ENCODE measurements around the gene SLC25A29.
"Not testable (repeated sequence)": the region's sequence is repeated elsewhere in the genome, so short reads cannot be mapped to it uniquely, and the experiment has no call there.

Gene SLC25A29

GRCh38 chr14:100330388-100330931 is 24.2 kb upstream of the SLC25A29 start:
- DNase-seq = no peak

DNA sequence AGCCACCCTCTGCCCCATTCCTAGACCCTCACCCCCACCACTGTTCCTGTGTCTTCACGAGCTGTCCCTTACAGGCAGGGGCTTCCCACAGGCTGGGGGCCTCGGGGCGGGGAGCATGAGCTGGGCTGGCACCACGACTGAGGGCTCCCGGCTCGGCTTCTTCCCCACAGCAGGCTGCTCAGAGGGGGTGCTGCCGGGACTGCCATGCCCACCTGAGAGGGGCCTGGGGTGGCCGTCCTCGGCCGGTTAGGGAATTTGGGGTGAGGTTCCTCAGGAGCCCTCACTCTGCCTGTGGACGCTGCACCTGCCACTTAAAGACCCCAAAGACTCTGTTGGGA is 23.7 kb upstream of the SLC25A29 start:
- DNase-seq = no peak

DNA sequence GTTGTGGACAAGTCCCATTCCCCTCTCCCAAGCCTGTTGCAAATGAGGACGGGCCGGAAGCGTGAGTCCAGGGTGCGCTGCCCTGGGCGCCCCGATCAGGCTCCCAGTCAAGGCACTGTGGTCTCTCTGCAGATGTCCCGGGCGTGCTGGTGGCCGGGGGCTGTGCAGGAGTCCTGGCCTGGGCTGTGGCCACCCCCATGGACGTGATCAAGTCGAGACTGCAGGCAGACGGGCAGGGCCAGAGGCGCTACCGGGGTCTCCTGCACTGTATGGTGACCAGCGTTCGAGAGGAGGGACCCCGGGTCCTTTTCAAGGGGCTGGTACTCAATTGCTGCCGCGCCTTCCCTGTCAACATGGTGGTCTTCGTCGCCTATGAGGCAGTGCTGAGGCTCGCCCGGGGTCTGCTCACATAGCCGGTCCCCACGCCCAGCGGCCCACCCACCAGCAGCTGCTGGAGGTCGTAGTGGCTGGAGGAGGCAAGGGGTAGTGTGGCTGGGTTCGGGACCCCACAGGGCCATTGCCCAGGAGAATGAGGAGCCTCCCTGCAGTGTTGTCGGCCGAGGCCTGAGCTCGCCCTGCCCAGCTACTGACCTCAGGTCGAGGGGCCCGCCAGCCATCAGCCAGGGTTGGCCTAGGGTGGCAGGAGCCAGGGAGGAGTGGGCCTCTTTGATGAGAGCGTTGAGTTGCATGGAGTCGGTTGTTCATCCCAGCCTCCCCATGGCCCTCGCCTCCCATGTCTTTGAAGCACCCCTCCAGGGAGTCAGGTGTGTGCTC is 23.2 kb upstream of the SLC25A29 start:
- DNase-seq = no peak

DNA sequence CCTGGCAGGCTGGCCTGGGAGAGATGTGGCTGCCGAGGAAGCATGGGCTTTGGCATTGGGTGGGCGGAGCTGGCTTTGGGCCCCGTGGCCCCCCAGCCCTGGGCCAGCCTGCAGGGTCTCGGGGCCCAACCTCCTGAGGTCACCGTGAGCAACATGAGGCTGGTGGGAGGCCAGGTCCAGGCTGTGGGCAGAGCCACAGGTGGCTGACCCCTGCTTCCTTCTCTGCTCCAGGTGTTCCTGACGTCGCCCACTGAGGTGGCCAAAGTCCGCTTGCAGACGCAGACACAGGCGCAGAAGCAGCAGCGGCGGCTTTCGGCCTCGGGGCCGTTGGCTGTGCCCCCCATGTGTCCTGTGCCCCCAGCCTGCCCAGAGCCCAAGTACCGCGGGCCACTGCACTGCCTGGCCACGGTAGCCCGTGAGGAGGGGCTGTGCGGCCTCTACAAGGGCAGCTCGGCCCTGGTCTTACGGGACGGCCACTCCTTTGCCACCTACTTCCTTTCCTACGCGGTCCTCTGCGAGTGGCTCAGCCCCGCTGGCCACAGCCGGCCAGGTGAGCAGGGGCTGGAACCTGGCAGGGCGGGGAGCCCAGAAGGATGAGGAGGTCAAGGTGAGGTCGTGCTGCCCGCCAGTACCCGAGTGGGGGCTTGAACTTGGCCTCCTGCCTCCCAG is 22.4 kb upstream of the SLC25A29 start:
- no peak for DNase-seq

DNA sequence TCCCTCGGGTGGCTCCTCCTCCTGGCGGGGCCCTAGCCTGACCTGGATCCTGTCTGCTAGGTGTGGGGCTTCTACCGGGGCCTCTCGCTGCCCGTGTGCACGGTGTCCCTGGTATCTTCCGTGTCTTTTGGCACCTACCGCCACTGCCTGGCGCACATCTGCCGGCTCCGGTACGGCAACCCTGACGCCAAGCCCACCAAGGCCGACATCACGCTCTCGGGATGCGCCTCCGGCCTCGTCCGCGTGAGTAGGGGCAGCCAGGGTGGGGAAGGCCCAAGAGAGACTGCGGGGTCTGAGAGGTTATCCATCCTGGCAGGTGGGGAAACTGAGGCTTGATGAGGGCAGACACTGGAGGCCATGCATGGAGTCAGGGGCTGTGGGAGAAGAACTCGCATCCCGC is 20.9 kb upstream of the SLC25A29 start:
- DNase-seq = no peak

DNA sequence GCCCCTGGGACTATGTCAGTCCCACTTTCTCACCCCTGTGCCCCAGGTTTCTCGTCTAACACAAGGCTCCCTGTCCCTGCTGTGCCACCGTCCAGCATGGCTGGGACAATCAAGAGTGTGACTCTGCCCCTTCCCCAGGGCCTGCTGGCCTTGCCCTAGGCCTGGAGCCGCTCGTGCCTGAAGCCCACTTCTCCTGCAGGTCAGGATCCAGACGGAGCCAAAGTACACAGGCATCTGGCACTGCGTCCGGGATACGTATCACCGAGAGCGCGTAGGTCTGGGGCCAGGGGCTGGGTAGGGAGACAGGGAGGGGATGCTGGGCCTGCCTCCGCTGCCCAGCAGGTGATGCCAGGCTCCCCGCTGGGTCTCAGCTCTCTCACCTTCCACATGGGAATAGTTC is 19.7 kb upstream of the SLC25A29 start:
- no peak for DNase-seq

GRCh38 chr14:100325231-100325632 is 19.0 kb upstream of the SLC25A29 start:
- DNase-seq = no peak

DNA sequence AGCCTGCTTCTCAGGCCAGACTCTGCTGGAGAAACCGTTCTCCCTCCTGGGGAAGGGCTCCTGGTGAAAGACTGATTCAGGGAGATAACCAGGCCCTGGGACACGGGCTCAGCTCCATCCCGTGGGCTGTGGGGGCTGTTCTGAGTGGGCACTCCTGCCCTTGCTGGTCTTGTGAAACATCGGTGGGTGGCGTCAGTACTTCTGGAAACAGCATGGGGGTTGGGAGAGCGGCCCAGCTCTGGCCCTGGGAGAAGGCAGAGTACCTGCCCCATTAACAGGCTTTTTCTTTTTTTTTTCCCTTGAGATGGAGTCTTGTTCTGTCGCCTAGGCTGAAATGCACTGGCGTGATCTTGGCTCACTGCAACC is 17.7 kb upstream of the SLC25A29 start:
- DNase-seq = no peak

DNA sequence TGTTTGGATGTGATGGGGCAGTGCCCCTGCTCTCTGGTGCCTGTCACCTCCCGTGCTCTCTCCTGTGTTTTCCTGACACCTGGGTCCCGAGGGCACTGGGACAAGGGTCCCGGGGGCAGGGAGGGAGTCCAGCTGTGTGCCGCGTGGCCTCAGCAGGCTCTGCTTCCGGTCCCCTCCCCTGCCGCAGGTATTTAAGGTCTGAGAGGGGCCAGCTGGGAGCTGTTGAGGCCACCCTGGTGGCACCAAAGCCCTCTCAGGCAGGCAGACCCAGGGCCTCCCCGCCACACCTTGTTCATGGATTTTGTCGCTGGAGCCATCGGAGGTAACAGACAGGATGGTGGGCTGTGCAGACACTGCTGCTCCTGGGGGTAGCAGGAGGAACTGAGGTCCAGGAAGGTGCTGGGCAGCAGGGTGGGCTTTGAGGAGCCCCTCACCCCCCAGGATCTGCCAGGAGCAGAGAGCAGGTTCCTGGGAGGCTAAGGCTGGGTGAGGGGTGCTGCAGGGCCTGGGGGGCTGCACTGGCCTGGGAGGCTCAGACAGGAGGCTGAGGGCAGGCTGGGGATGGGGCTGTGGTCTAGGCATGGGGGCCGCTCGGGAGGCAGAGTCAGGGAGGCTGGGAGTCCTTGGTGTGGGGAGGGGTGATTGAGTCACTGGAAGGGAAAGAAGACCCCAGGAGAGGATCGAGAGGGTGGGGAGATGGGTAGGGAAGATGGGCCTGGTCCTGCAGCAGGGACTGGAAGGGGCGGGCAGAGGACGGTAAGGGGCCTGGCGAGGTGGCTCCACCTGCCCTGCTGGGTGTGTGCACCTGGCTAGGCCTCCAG is 17.1 kb upstream of the SLC25A29 start, which contains the start of gene SLC25A47:
SLC25A47 (plus strand) TSS at position 219 of the 821 bp plus-strand sequence; CDS start at position 295, 76 bp downstream.
- DNase-seq = no peak

DNA sequence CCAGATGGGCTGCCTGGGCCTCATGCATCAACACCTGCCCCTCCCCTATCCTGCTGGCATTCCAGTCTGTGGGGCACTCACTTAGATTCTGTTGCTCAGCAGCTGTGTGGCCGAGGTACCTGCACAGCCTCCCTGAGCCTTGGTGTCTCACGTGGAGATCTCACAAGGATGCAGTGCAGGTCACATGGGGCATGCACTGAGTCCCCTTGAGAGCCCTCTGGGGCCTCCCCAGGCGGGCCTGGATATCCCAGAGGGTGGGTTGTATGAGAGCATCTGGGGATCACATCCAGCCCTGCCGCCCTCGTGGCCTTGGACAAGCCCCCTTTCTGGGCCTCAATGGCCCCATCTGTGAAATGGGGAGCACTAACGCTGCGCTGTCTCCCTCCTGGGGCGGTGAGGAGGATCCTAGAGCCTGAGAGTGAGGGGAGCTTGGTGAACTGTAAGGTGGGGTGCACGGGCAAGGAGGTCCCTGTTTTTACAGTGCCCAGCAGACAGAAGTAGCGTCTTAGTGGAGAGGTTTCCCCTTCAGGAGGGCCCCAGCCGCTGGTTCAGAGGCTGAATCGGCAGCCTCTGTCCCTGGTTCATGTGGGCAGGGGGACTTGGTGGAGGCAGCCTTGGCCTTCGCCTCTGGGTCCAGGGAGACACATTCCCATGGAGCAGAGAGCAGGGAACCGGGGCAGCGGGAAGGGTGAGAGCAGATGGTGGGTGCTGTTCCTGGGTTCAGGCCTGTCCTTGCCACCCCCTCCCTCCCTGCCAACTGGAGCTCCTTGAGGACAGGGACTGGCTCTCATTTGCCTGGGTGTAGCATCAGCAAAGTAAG is 16.1 kb upstream of the SLC25A29 start:
- no peak for DNase-seq

GRCh38 chr14:100321473-100322137 is 15.4 kb upstream of the SLC25A29 start:
- DNase-seq = no peak

GRCh38 chr14:100320157-100320856 is 14.1 kb upstream of the SLC25A29 start:
- DNase-seq = no peak

- no peak for DNase-seq
These were observed 11.9 kb upstream of the SLC25A29 start for GRCh38 chr14:100317912-100318808.

- no peak for DNase-seq
These were observed 11.1 kb upstream of the SLC25A29 start for GRCh38 chr14:100317389-100317788.

DNA sequence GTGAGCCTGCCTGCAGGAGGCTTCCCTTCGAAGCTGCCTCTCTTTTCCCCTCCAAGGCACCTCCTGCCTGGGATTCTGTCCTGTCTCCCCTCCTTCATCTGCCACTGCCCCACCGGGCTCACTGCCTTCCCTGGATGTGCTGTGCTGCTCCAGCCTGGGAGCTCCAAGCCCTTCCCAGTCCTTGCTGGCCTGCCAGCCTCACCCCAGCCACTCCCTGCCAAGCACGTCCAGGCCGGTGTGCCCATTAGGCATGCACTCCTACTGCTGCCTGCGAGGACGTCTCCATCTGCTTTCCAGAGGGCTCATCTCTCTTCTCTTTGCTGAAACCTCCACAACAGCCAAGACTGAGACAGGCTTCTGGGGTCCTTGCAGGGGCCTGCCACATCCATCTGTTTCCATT is 8.5 kb upstream of the SLC25A29 start:
- no peak for DNase-seq

DNA sequence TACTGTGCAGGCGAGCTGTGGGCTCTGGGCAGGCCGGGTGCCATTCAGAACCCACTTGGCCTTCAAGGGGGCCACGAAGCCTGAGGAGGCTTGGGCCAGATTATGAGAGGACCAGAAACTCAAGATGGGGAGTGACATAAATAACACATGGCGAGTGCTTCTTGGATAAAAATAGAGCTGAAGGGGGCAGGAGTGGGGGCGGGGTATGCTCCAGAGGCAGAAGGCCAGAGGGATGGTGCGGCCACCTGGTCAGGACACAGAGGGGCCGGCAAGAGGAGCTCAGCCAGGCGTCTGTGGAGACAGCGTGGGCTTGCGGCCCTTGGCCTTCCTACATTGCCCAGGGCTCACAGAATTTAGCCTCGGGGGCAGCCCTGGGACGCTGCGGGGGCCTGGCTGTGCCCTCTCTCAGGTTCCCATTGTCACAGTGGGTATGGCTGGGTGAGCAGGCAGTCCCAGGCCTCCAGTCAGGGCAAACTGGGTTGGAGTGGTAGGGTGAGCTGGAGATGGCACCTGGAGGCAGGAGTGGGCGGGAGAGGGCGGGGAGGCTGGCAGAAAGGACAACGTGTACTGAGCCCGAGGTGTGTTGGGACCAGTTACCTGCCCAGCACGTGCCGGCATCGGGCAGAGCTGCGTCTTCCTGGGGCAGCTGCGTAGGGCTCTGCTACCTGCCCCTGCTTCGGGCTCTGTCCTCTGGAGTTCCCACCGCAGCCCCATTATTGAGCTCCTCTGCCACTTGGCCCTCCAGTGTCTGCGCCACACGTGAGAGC is 7.4 kb upstream of the SLC25A29 start:
- DNase-seq = no peak

DNA sequence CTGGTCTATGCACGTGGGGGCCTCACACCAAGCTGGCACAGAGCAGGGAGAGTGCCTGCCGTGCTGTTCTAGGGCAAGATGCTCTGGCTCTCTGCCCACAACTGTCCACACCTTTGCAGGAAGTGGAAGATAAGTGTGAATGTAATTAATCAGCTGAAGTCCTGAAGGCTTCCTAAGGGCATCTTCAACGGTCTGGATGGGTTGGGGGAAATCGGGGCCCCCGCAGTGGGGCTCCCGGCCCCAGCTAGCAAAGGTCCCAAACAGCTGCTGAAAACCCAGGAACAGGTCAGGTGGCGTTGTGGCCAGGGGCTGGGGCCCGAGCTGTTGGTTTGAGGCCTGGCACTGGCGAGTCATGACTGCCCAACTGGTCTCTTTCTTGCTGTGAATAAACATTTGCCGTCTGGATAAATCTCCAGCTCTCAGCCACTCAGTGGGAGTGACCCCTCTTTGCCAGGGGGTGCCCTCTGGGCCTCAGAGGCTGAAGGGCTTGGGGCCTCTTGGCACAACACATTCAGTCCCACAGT is 6.7 kb upstream of the SLC25A29 start:
- DNase-seq = no peak

DNA sequence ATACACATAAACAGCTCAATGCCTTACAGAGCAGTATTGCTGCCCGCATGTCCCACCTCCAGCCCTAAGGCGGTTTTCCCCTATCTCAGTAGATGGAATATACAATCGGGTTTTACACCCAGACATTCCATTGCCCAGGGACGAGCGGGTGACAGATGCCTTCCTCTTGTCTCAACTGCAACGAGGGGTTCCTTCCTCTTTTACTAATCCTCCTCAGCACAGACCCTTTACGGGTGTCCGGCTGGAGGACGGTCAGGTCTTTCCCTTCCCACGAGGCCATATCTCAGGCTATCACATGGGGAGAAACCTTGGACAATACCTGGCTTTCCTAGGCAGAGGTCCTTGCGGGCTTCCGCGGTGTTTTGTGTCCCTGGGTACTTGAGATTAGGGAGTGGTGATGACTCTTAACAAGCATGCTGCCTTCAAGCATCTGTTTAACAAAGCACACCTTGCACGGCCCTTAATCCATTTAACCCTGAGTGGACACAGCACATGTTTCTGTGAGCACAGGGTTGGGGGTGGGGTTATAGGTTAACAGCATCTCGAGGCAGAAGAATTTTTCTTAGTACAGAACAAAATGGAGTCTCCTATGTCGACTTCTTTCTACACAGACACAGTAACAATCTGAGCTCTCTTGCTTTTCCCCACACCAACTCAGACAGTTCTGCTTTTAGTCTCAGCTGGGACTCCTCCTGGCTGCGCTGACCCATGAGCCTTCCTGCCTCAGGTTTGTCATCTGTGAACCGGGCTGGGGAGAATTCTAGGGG is 6.0 kb upstream of the SLC25A29 start:
- DNase-seq = not testable (repeated sequence)

All from cerebellar nuclear complex (tissue), 1 donor.